HG02970 (cell line): Measurements from ENCODE around the gene ACTR3C.

Source experiments
- ATAC-seq: cut with Tn5 transposase; IDR thresholded peaks from one replicate; pipeline ENCODE4 v1.9.1; 2021; ENCODE audit warnings: mild to moderate bottlenecking, moderate library complexity, moderate number of reproducible peaks; ENCODE audit not compliant: unreplicated experiment, low FRiP score

The ACTR3C gene

GRCh38 chr7:150359622-150360362, 36.4 kb upstream of the ACTR3C start:
- ATAC-seq = no peak

- ATAC-seq = no peak
Observed at GRCh38 chr7:150358988-150359621, 35.8 kb upstream of the ACTR3C start.

- ATAC-seq = no peak
Observed at GRCh38 chr7:150358433-150358832, 35.1 kb upstream of the ACTR3C start.

GRCh38 chr7:150357771-150358427, 34.6 kb upstream of the ACTR3C start:
- no peak for ATAC-seq

GRCh38 chr7:150357270-150357669, 33.9 kb upstream of the ACTR3C start:
- no peak for ATAC-seq

- ATAC-seq = no peak
Observed at GRCh38 chr7:150356265-150356897, 33.0 kb upstream of the ACTR3C start.

- ATAC-seq = no peak
Observed at GRCh38 chr7:150355666-150356059, 32.3 kb upstream of the ACTR3C start.

- no peak for ATAC-seq
Observed at GRCh38 chr7:150351587-150352194, 28.3 kb upstream of the ACTR3C start.

- ATAC-seq = no peak
Observed at GRCh38 chr7:150346922-150347321, 23.6 kb upstream of the ACTR3C start.

- ATAC-seq = no peak
Observed at GRCh38 chr7:150345012-150345411, 21.7 kb upstream of the ACTR3C start.

GRCh38 chr7:150344299-150344698, 21.0 kb upstream of the ACTR3C start:
- no peak for ATAC-seq

- ATAC-seq = no peak
Observed at GRCh38 chr7:150343225-150343624, 19.9 kb upstream of the ACTR3C start.

- ATAC-seq = no peak
Observed at GRCh38 chr7:150342121-150342408, 18.7 kb upstream of the ACTR3C start.

GRCh38 chr7:150341263-150342120, 18.1 kb upstream of the ACTR3C start, which contains the start of gene RARRES2:
Gene RARRES2, minus strand, starts transcription at chr7:150341629. Its CDS starts 1,020 bp downstream, at chr7:150340609.
- no peak for ATAC-seq

- no peak for ATAC-seq
Observed at GRCh38 chr7:150340875-150341262, 17.5 kb upstream of the ACTR3C start.

GRCh38 chr7:150340024-150340749, 16.8 kb upstream of the ACTR3C start:
- ATAC-seq = no peak

GRCh38 chr7:150339409-150339809, 16.1 kb upstream of the ACTR3C start:
- ATAC-seq = no peak

- no peak for ATAC-seq
Observed at GRCh38 chr7:150338166-150338829, 15.0 kb upstream of the ACTR3C start.

GRCh38 chr7:150337659-150338081, 14.3 kb upstream of the ACTR3C start:
- no peak for ATAC-seq
